ENCODE data around the gene ZNF366. TPM values are rescaled to one million over a fixed set of nuclear protein-coding genes. Genes with fewer than 3 reads are reported as not detected.

ZNF366 gene
- total RNA-seq, 2 experiments from 2014 or later, result not detected

DNA sequence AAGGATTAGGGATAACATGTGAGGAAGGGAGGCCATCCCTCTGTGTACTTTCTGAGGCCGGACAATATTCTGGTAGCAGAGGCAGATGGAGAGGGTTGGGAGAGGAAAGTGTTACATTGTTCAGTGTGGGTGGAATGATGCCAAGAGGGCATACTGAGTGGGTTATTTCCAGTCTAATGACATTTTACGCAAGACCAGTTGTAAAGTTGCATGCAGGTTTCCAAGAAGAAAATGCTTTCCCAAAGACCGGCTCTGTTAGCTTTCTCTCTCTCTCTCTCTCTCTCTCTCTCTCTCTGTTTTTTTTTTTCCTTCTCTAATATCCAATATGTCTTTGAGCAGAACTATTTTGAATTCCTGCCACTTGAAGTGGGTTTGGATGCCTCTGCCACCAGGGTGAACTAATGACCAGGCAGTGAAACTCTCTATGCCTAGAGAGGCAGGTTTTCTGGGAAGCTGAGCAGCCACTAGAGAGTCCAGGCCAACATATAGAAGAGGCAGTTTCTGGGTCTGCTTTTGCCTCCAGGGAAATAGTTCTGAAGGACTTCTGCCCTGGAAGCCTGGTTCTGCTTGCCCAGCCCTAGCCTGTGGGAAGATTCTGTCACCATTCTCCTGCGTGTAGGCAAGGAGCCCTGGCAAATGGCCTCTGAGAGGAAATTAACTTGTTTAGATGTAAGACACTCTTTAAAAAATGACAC is 24.4 kb upstream of the ZNF366 start:
- no peak overlapping the region for H3K27ac ChIP-seq (ENCODE audit: low read depth, low read length, poor library complexity, severe bottlenecking)
- H3K79me2 ChIP-seq (ENCODE audit: insufficient read depth, low read depth, low read length), result no peaks in the 10 kb centered on the region
- no peaks in the 10 kb centered on the region for H3K9me3 ChIP-seq (ENCODE audit: low read length)
- H3K36me3 ChIP-seq (ENCODE audit: insufficient read depth, low read length), result no peaks in the 10 kb centered on the region
- ChIA-PET POLR2A (interaction anchor here (0.6 kb wide), 1 partner anchor 30 kb away, joined by 3 read pairs; no protein-coding TSS in a partner anchor), CTCF (ENCODE audit: unreplicated experiment) (no interaction called here)
- no peak for DNase-seq (ENCODE audit: low spot score)
- no peaks in the 10 kb centered on the region for H3K9me2 ChIP-seq (ENCODE audit: insufficient read depth, low read length)
- TF ChIP-seq EZH2phosphoT487 (IDR thresholded peaks at IDR 0.05; ENCODE audit: borderline replicate concordance, low read depth, low read length), result no peak
- TF ChIP-seq, protein P1, sequence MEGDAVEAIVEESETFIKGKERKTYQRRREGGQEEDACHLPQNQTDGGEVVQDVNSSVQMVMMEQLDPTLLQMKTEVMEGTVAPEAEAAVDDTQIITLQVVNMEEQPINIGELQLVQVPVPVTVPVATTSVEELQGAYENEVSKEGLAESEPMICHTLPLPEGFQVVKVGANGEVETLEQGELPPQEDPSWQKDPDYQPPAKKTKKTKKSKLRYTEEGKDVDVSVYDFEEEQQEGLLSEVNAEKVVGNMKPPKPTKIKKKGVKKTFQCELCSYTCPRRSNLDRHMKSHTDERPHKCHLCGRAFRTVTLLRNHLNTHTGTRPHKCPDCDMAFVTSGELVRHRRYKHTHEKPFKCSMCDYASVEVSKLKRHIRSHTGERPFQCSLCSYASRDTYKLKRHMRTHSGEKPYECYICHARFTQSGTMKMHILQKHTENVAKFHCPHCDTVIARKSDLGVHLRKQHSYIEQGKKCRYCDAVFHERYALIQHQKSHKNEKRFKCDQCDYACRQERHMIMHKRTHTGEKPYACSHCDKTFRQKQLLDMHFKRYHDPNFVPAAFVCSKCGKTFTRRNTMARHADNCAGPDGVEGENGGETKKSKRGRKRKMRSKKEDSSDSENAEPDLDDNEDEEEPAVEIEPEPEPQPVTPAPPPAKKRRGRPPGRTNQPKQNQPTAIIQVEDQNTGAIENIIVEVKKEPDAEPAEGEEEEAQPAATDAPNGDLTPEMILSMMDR (conservative IDR thresholded peaks at IDR 0.05; ENCODE audit: low read length), result no peak
- H4K20me1 ChIP-seq (ENCODE audit: insufficient read depth, low read length), result no peaks in the 10 kb centered on the region
- no TSS peak for BruUV-seq (replicated peaks)
- no peak overlapping the region for H2AFZ ChIP-seq (ENCODE audit: low read length)
- H3K4me2 ChIP-seq (ENCODE audit: low read length), result no peak overlapping the region
- intact Hi-C loops (cut with micrococcal nuclease; ENCODE audit: unreplicated experiment), result no loop called here
- H3K4me1 ChIP-seq (ENCODE audit: insufficient read depth, low read length, poor library complexity, severe bottlenecking), result no peaks in the 10 kb centered on the region
- no peak overlapping the region for H3K4me3 ChIP-seq (ENCODE audit: low read depth, low read length, poor library complexity, severe bottlenecking)

DNA sequence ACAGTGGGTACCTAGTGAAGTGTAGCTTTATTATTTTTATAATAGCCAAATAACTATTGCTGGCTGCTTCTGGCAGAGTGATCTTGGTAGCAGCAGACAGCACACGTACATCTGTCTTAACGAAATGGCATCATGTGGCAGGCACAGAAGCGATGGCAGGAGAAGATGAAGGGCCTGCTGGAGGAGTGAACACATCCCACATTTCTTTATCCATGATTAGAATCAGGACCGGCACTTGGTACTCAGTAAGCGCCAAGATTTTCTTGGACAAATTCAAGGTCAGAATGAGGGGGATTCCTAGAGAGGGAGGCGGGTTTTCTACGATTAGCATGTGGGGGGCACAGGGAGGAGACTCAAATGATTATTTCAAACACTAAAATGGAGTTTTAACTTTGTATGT is 23.0 kb upstream of the ZNF366 start:
- TF ChIP-seq, protein P1 (conservative IDR thresholded peaks at IDR 0.05; ENCODE audit: low read length), result no peak
- TF ChIP-seq EZH2phosphoT487 (IDR thresholded peaks at IDR 0.05; ENCODE audit: borderline replicate concordance, low read depth, low read length), result no peak
- no peaks in the 10 kb centered on the region for H3K4me1 ChIP-seq (ENCODE audit: insufficient read depth, low read length, poor library complexity, severe bottlenecking)
- H2AFZ ChIP-seq (ENCODE audit: low read length), result no peak overlapping the region
- H4K20me1 ChIP-seq (ENCODE audit: insufficient read depth, low read length), result no peaks in the 10 kb centered on the region
- H3K4me3 ChIP-seq (ENCODE audit: low read depth, low read length, poor library complexity, severe bottlenecking), result no peak overlapping the region
- H3K36me3 ChIP-seq (ENCODE audit: insufficient read depth, low read length), result no peaks in the 10 kb centered on the region
- BruUV-seq (replicated peaks), result no TSS peak
- no peak overlapping the region for H3K27ac ChIP-seq (ENCODE audit: low read depth, low read length, poor library complexity, severe bottlenecking)
- POLR2A ChIA-PET, result interaction anchor here (0.6 kb wide), 1 partner anchor 125 kb away, joined by 3 read pairs; no protein-coding TSS in a partner anchor
- CTCF ChIA-PET (ENCODE audit: unreplicated experiment), result no interaction called here
- no peaks in the 10 kb centered on the region for H3K9me2 ChIP-seq (ENCODE audit: insufficient read depth, low read length)
- intact Hi-C loops (cut with micrococcal nuclease; ENCODE audit: unreplicated experiment), result no loop called here
- no peaks in the 10 kb centered on the region for H3K9me3 ChIP-seq (ENCODE audit: low read length)
- H3K4me2 ChIP-seq (ENCODE audit: low read length), result no peak overlapping the region
- DNase-seq (ENCODE audit: low spot score), result no peak
- no peaks in the 10 kb centered on the region for H3K79me2 ChIP-seq (ENCODE audit: insufficient read depth, low read depth, low read length)

DNA sequence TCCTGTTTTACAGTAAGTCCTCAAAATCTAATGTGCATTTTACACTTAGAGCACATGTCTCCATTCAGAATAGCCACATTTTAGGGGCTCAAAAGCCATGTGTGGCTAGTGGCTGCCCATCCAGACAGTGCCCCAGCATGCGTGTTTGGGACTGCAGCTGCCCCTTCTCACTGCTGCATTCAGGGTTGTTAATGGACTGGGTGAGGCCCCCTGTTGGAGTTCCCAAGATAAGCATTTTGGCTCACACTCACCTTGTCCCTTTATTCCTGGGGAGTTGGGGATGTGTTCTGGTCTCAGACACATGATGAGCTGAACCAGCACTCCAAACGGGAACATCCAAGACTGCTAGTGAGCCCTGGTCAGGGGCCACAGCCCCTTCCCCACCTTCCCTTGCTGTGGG is 22.2 kb upstream of the ZNF366 start:
- no peak overlapping the region for H3K4me2 ChIP-seq (ENCODE audit: low read length)
- ChIA-PET CTCF (ENCODE audit: unreplicated experiment) (no interaction called here), POLR2A (interaction anchor here (0.6 kb wide), 1 partner anchor 124 kb away, joined by 3 read pairs; no protein-coding TSS in a partner anchor)
- H3K9me2 ChIP-seq (ENCODE audit: insufficient read depth, low read length), result no peaks in the 10 kb centered on the region
- no TSS peak for BruUV-seq (replicated peaks)
- no peaks in the 10 kb centered on the region for H3K9me3 ChIP-seq (ENCODE audit: low read length)
- no peaks in the 10 kb centered on the region for H3K4me1 ChIP-seq (ENCODE audit: insufficient read depth, low read length, poor library complexity, severe bottlenecking)
- H3K36me3 ChIP-seq (ENCODE audit: insufficient read depth, low read length), result no peaks in the 10 kb centered on the region
- intact Hi-C loops (cut with micrococcal nuclease; ENCODE audit: unreplicated experiment), result no loop called here
- DNase-seq (ENCODE audit: low spot score), result no peak
- H4K20me1 ChIP-seq (ENCODE audit: insufficient read depth, low read length), result no peaks in the 10 kb centered on the region
- no peak overlapping the region for H2AFZ ChIP-seq (ENCODE audit: low read length)
- no peaks in the 10 kb centered on the region for H3K79me2 ChIP-seq (ENCODE audit: insufficient read depth, low read depth, low read length)
- no peak overlapping the region for H3K27ac ChIP-seq (ENCODE audit: low read depth, low read length, poor library complexity, severe bottlenecking)
- TF ChIP-seq, protein P1 (conservative IDR thresholded peaks at IDR 0.05; ENCODE audit: low read length), result no peak
- TF ChIP-seq EZH2phosphoT487 (IDR thresholded peaks at IDR 0.05; ENCODE audit: borderline replicate concordance, low read depth, low read length), result no peak
- no peak overlapping the region for H3K4me3 ChIP-seq (ENCODE audit: low read depth, low read length, poor library complexity, severe bottlenecking)
